Stimulated activated effector memory CD8-positive, alpha-beta T cell treated with anti-CD3 and anti-CD28 coated beads, Interleukin-12 subunit alpha, Interleukin-12 subunit beta, amount 100 ng/mL, for 72 hours (primary cell): ENCODE results near the gene RIC1.
"Not testable (repeated sequence)": the region's sequence is repeated elsewhere in the genome, so short reads cannot be mapped to it uniquely, and the experiment has no call there.

ENCODE experiments used
- ATAC-seq: fragments of 150-1000 bp; cut with Tn5 transposase; 2 replicates; pipeline ENCODE4 v1.10.0; 2021
- DNase-seq, 2 donors: peaks; one replicate each; pipeline ENCODE4 v3.0.0; 2021 to 2022; ENCODE audit warnings: low spot score in 2 of 2
- H3K27ac Mint-ChIP-seq: one replicate; pipeline ENCODE4 v1.8.0; 2022; ENCODE audit warnings: mild to moderate bottlenecking, mixed read lengths
- H3K36me3 Mint-ChIP-seq: one replicate; pipeline ENCODE4 v1.8.0; 2022; ENCODE audit warnings: mild to moderate bottlenecking, mixed read lengths
- H3K4me1 Mint-ChIP-seq: one replicate; pipeline ENCODE4 v1.8.0; 2022; ENCODE audit warnings: mixed read lengths
- H3K4me3 Mint-ChIP-seq: one replicate; pipeline ENCODE4 v1.8.0; 2022; ENCODE audit warnings: mild to moderate bottlenecking, mixed read lengths
- H3K9me3 Mint-ChIP-seq: one replicate; pipeline ENCODE4 v1.8.0; 2022; ENCODE audit warnings: mixed read lengths

RIC1 gene

GRCh38 chr9:5628530-5629311 lies at the start of gene RIC1:
TSS of gene RIC1 (plus strand) at chr9:5629107. CDS start at chr9:5629310, 203 bp downstream.
- ATAC-seq (peak; percentile 89), DNase-seq (peak; percentile 87 to 97)
- Mint-ChIP-seq H3K27ac (peak within 1 kb of the TSS; percentile 98), H3K36me3 (peaks cover 33% of the 10 kb centered on the region), H3K9me3 (no peaks in the 10 kb centered on the region), H3K4me1 (peaks cover 53% of the 10 kb centered on the region), H3K4me3 (peak within 1 kb of the TSS; percentile 99)

- DNase-seq = no peak
- no peak for ATAC-seq
- H3K9me3 Mint-ChIP-seq = no peaks in the 10 kb centered on the region
- peaks cover 25% of the 10 kb centered on the region for H3K4me1 Mint-ChIP-seq
- H3K36me3 Mint-ChIP-seq = no peaks in the 10 kb centered on the region
- H3K4me3 Mint-ChIP-seq = no peak overlapping the region
- no peak overlapping the region for H3K27ac Mint-ChIP-seq
These were observed 49.0 kb upstream of the RIC1 start for GRCh38 chr9:5579881-5580280.

GRCh38 chr9:5580650-5581049 lies 48.3 kb upstream of the RIC1 start:
- Mint-ChIP-seq H3K4me1 (peaks cover 28% of the 10 kb centered on the region), H3K4me3 (no peak overlapping the region), H3K27ac (no peak overlapping the region), H3K9me3 (no peaks in the 10 kb centered on the region), H3K36me3 (no peaks in the 10 kb centered on the region)
- no peak for DNase-seq
- ATAC-seq = no peak

- H3K27ac Mint-ChIP-seq, H3K4me3 Mint-ChIP-seq, H3K9me3 Mint-ChIP-seq, DNase-seq, ATAC-seq, H3K36me3 Mint-ChIP-seq: not testable (repeated sequence)
- H3K4me1 Mint-ChIP-seq = peaks cover 39% of the 10 kb centered on the region
These were observed 47.2 kb upstream of the RIC1 start for GRCh38 chr9:5581706-5582105.

- no peaks in the 10 kb centered on the region for H3K36me3 Mint-ChIP-seq
- H3K4me1 Mint-ChIP-seq = peaks cover 46% of the 10 kb centered on the region
- H3K9me3 Mint-ChIP-seq = no peaks in the 10 kb centered on the region
- DNase-seq (no peak), ATAC-seq (no peak)
- no peak overlapping the region for H3K4me3 Mint-ChIP-seq
- peak overlapping the region; percentile 26 for H3K27ac Mint-ChIP-seq
These were observed 46.1 kb upstream of the RIC1 start for GRCh38 chr9:5582835-5583195.

GRCh38 chr9:5586391-5586802 lies 42.5 kb upstream of the RIC1 start:
- H3K4me3 Mint-ChIP-seq = no peak overlapping the region
- no peaks in the 10 kb centered on the region for H3K36me3 Mint-ChIP-seq
- DNase-seq (no peak), ATAC-seq (peak; percentile 65)
- no peaks in the 10 kb centered on the region for H3K9me3 Mint-ChIP-seq
- H3K27ac Mint-ChIP-seq = peak overlapping the region; percentile 88
- H3K4me1 Mint-ChIP-seq = peaks cover 30% of the 10 kb centered on the region

GRCh38 chr9:5587024-5587423 lies 41.9 kb upstream of the RIC1 start:
- no peaks in the 10 kb centered on the region for H3K36me3 Mint-ChIP-seq
- ATAC-seq (peak; percentile 91), DNase-seq (no peak)
- no peaks in the 10 kb centered on the region for H3K9me3 Mint-ChIP-seq
- H3K4me3 Mint-ChIP-seq = no peak overlapping the region
- H3K27ac Mint-ChIP-seq = peak overlapping the region; percentile 88
- peaks cover 30% of the 10 kb centered on the region for H3K4me1 Mint-ChIP-seq

- Mint-ChIP-seq H3K4me1 (peaks cover 9% of the 10 kb centered on the region), H3K4me3 (no peak overlapping the region), H3K9me3 (no peaks in the 10 kb centered on the region), H3K27ac (no peak overlapping the region), H3K36me3 (peaks cover 5% of the 10 kb centered on the region)
- DNase-seq (no peak), ATAC-seq (no peak)
These were observed 36.7 kb upstream of the RIC1 start for GRCh38 chr9:5592231-5592630.

- DNase-seq = no peak
- Mint-ChIP-seq H3K27ac (no peak overlapping the region), H3K4me3 (no peak overlapping the region), H3K9me3 (no peaks in the 10 kb centered on the region), H3K36me3 (peaks cover 5% of the 10 kb centered on the region), H3K4me1 (peaks cover 7% of the 10 kb centered on the region)
- no peak for ATAC-seq
These were observed 36.0 kb upstream of the RIC1 start for GRCh38 chr9:5592904-5593303.

GRCh38 chr9:5593904-5594303 lies 35.0 kb upstream of the RIC1 start:
- Mint-ChIP-seq H3K9me3 (no peaks in the 10 kb centered on the region), H3K27ac (no peak overlapping the region)
- ATAC-seq = no peak

GRCh38 chr9:5596173-5596572 lies 32.7 kb upstream of the RIC1 start:
- Mint-ChIP-seq H3K9me3 (no peaks in the 10 kb centered on the region), H3K4me3 (no peak overlapping the region), H3K4me1 (peaks cover 7% of the 10 kb centered on the region), H3K27ac (no peak overlapping the region), H3K36me3 (peaks cover 5% of the 10 kb centered on the region)
- ATAC-seq (no peak), DNase-seq (no peak)

More at GRCh38 chr9:5593904-5594303, 35.0 kb upstream of the RIC1 start:
- Mint-ChIP-seq H3K4me3 (no peak overlapping the region), H3K36me3 (peaks cover 5% of the 10 kb centered on the region), H3K4me1 (peaks cover 7% of the 10 kb centered on the region)
- DNase-seq = no peak

- Mint-ChIP-seq H3K36me3 (no peaks in the 10 kb centered on the region), H3K9me3 (no peaks in the 10 kb centered on the region), H3K4me3 (no peak overlapping the region), H3K4me1 (peaks cover 6% of the 10 kb centered on the region), H3K27ac (no peak overlapping the region)
- ATAC-seq (no peak), DNase-seq (no peak)
These were observed 20.3 kb upstream of the RIC1 start for GRCh38 chr9:5608298-5609225.

- H3K9me3 Mint-ChIP-seq = no peaks in the 10 kb centered on the region
- H3K36me3 Mint-ChIP-seq = no peaks in the 10 kb centered on the region
- no peak for DNase-seq
- no peak overlapping the region for H3K27ac Mint-ChIP-seq
- peaks cover 6% of the 10 kb centered on the region for H3K4me1 Mint-ChIP-seq
- ATAC-seq = no peak
- H3K4me3 Mint-ChIP-seq = no peak overlapping the region
These were observed 19.7 kb upstream of the RIC1 start for GRCh38 chr9:5609226-5609596.

GRCh38 chr9:5610491-5610890 lies 18.4 kb upstream of the RIC1 start:
- ATAC-seq (no peak), DNase-seq (no peak)
- Mint-ChIP-seq H3K4me3 (no peak overlapping the region), H3K36me3 (no peaks in the 10 kb centered on the region), H3K4me1 (peaks cover 16% of the 10 kb centered on the region), H3K27ac (no peak overlapping the region), H3K9me3 (no peaks in the 10 kb centered on the region)

GRCh38 chr9:5611321-5612184 lies 17.4 kb upstream of the RIC1 start:
- no peaks in the 10 kb centered on the region for H3K9me3 Mint-ChIP-seq
- ATAC-seq (no peak), DNase-seq (no peak)
- H3K4me1 Mint-ChIP-seq = peaks cover 16% of the 10 kb centered on the region
- no peak overlapping the region for H3K27ac Mint-ChIP-seq
- no peak overlapping the region for H3K4me3 Mint-ChIP-seq
- no peaks in the 10 kb centered on the region for H3K36me3 Mint-ChIP-seq
